A673 (cell line): ENCODE results near the gene PLA2G4F. TPM values are rescaled to one million over a fixed set of nuclear protein-coding genes. Genes with fewer than 3 reads are reported as not detected.

ENCODE experiments used
- BruUV-seq: library from RNA; stranded (reverse); fragments of 400-500 nt; replicated peaks from 2 replicates; lab custom pipeline; 2021; lab: Mats Ljungman, UMichigan
- CTCF ChIA-PET: fragments of 300-600 bp; sonication (Branson Sonifier 250); formaldehyde crosslinking; loops from one replicate; lab custom pipeline; 2022; ENCODE audit warnings: antibody characterized with exemption; lab: Charles Lee
- POLR2A ChIA-PET: fragments of 300-600 bp; sonication (Branson Sonifier 250); formaldehyde crosslinking; loops from one replicate; lab custom pipeline; 2022; ENCODE audit warnings: antibody characterized with exemption; ENCODE audit not compliant: low non-redundant PET; lab: Charles Lee
- DNase-seq: peaks from one replicate; pipeline ENCODE4 v3.0.0-alpha.2; 2015; ENCODE audit warnings: low spot score
- H3K27ac ChIP-seq: fragments of 200-600 bp; sonication (generic); 2 replicates; pipeline ENCODE4 v1.5.1; 2016; ENCODE audit warnings: mixed run types, low read depth, mild to moderate bottlenecking, mixed read lengths, antibody characterized with exemption, low read length; ENCODE audit not compliant: poor library complexity, severe bottlenecking
- H3K27me3 ChIP-seq: fragments of 200-600 bp; sonication (generic); replicated peaks from 2 replicates; pipeline ENCODE4 v1.6.1; 2017; ENCODE audit warnings: mixed run types, low read depth, mild to moderate bottlenecking, mixed read lengths, antibody characterized with exemption, low read length; ENCODE audit not compliant: insufficient read depth, poor library complexity
- H3K36me3 ChIP-seq: fragments of 200-600 bp; sonication (generic); 2 replicates; pipeline ENCODE4 v1.6.1; 2016; ENCODE audit warnings: mixed run types, mild to moderate bottlenecking, mixed read lengths, antibody characterized with exemption, low read length; ENCODE audit not compliant: insufficient read depth, poor library complexity, severe bottlenecking
- H3K4me1 ChIP-seq: fragments of 200-600 bp; sonication (generic); 2 replicates; pipeline ENCODE4 v1.6.1; 2017; ENCODE audit warnings: mixed run types, mild to moderate bottlenecking, mixed read lengths, antibody characterized with exemption, low read length; ENCODE audit not compliant: insufficient read depth, poor library complexity, severe bottlenecking
- H3K4me3 ChIP-seq: fragments of 200-600 bp; sonication (generic); 2 replicates; pipeline ENCODE4 v1.5.1; 2016; ENCODE audit warnings: low read depth, mixed run types, mild to moderate bottlenecking, mixed read lengths, low read length; ENCODE audit not compliant: poor library complexity, severe bottlenecking
- H3K9me3 ChIP-seq: fragments of 200-600 bp; sonication (generic); 2 replicates; pipeline ENCODE4 v1.6.1; 2016; ENCODE audit warnings: mixed run types, low read depth, mild to moderate bottlenecking, mixed read lengths, antibody characterized with exemption, low read length; ENCODE audit not compliant: poor library complexity, severe bottlenecking
- CTCF ChIP-seq: fragments of 300-800, 200-600 bp; sonication (generic); conservative IDR thresholded peaks from 2 replicates; pipeline ENCODE4 v1.5.1; 2017; ENCODE audit warnings: low read depth, mild to moderate bottlenecking, antibody characterized with exemption, low read length, moderate library complexity, mixed read lengths
- EZH2 ChIP-seq: fragments of 200-600 bp; sonication (generic); IDR thresholded peaks from 2 replicates; pipeline ENCODE4 v1.6.1; 2017; ENCODE audit warnings: borderline replicate concordance, low read depth, mild to moderate bottlenecking, mixed read lengths, antibody characterized with exemption, low read length; ENCODE audit not compliant: poor library complexity, severe bottlenecking
- intact Hi-C: fragments of 100-400 bp; cut with micrococcal nuclease; formaldehyde crosslinking; loops from one replicate; pipeline ENCODE4 v1.10.0; 2022; ENCODE audit not compliant: unreplicated experiment
- total RNA-seq: library from RNA; stranded (reverse); gene quantifications from 2 replicates; pipeline ENCODE4 v1.2.3, GENCODE V29; 2021

Gene PLA2G4F
- total RNA-seq, 1 experiment from 2014 or later, result not detected

GRCh38 chr15:42152196-42152920 lies 4.1 kb downstream of the PLA2G4F start:
- BruUV-seq, result no TSS peak
- no peak for TF ChIP-seq EZH2
- no peak for TF ChIP-seq CTCF
- no peak for DNase-seq
- POLR2A ChIA-PET, result no interaction called here
- Histone ChIP-seq H3K9me3 (no peaks in the 10 kb centered on the region), H3K4me1 (no peaks in the 10 kb centered on the region), H3K4me3 (no peak overlapping the region), H3K27ac (no peak overlapping the region), H3K36me3 (no peaks in the 10 kb centered on the region), H3K27me3 (no peaks in the 10 kb centered on the region)
- CTCF ChIA-PET, result no interaction called here
- intact Hi-C loops, result no loop called here

GRCh38 chr15:42151736-42152135 lies 4.7 kb downstream of the PLA2G4F start:
- BruUV-seq, result no TSS peak
- ChIA-PET POLR2A (no interaction called here), CTCF (no interaction called here)
- Histone ChIP-seq H3K36me3 (no peaks in the 10 kb centered on the region), H3K27ac (no peak overlapping the region), H3K9me3 (no peaks in the 10 kb centered on the region), H3K27me3 (no peaks in the 10 kb centered on the region), H3K4me1 (no peaks in the 10 kb centered on the region), H3K4me3 (no peak overlapping the region)
- TF ChIP-seq EZH2 (no peak), CTCF (no peak)
- intact Hi-C loops, result no loop called here
- no peak for DNase-seq

GRCh38 chr15:42151141-42151561 lies 5.3 kb downstream of the PLA2G4F start:
- Histone ChIP-seq H3K27ac (no peak overlapping the region), H3K4me3 (no peak overlapping the region), H3K27me3 (no peaks in the 10 kb centered on the region), H3K4me1 (no peaks in the 10 kb centered on the region), H3K9me3 (no peaks in the 10 kb centered on the region), H3K36me3 (no peaks in the 10 kb centered on the region)
- ChIA-PET POLR2A (no interaction called here), CTCF (no interaction called here)
- no peak for DNase-seq
- no TSS peak for BruUV-seq
- TF ChIP-seq CTCF (no peak), EZH2 (no peak)
- intact Hi-C loops, result no loop called here
